GM23248 (cell line): ENCODE measurements around the gene LHFPL2. TPM values are rescaled to one million over a fixed set of nuclear protein-coding genes. Genes with fewer than 3 reads are reported as not detected.
"Not testable (repeated sequence)": the region's sequence is repeated elsewhere in the genome, so short reads cannot be mapped to it uniquely, and the experiment has no call there.

Source experiments
- DNase-seq: peaks from one replicate; pipeline ENCODE4 v3.0.0-alpha.2; 2015
- H2AFZ ChIP-seq: fragments of 200-600 bp; sonication (generic); 2 replicates; pipeline ENCODE4 v1.6.1; 2016; ENCODE audit warnings: antibody characterized with exemption
- H3F3A ChIP-seq: fragments of 200-600 bp; sonication (generic); 2 replicates; pipeline ENCODE4 v1.6.1; 2016; ENCODE audit warnings: mild to moderate bottlenecking, antibody characterized with exemption, mixed run types; ENCODE audit not compliant: insufficient read depth
- H3K27ac ChIP-seq: fragments of 200-600 bp; sonication (generic); 2 replicates; pipeline ENCODE4 v1.5.1; 2016; ENCODE audit warnings: mild to moderate bottlenecking
- H3K27me3 ChIP-seq: fragments of 200-600 bp; sonication (generic); replicated peaks from 2 replicates; pipeline ENCODE4 v1.6.1; 2016; ENCODE audit warnings: mild to moderate bottlenecking; ENCODE audit not compliant: insufficient read depth
- H3K36me3 ChIP-seq: fragments of 200-600 bp; sonication (generic); 2 replicates; pipeline ENCODE4 v1.6.1; 2016; ENCODE audit warnings: low read depth, mild to moderate bottlenecking
- H3K4me1 ChIP-seq: fragments of 200-600 bp; sonication (generic); 2 replicates; pipeline ENCODE4 v1.6.1; 2016; ENCODE audit warnings: mild to moderate bottlenecking; ENCODE audit not compliant: insufficient read depth
- H3K4me2 ChIP-seq: fragments of 200-600 bp; sonication (generic); one replicate; pipeline ENCODE4 v1.6.1; 2016; ENCODE audit warnings: mild to moderate bottlenecking; ENCODE audit not compliant: unreplicated experiment
- H3K4me3 ChIP-seq: fragments of 200-600 bp; sonication (generic); 2 replicates; pipeline ENCODE4 v1.5.1; 2016; ENCODE audit warnings: mild to moderate bottlenecking
- H3K79me2 ChIP-seq: fragments of 200-600 bp; sonication (generic); 2 replicates; pipeline ENCODE4 v1.6.1; 2016; ENCODE audit warnings: mild to moderate bottlenecking; ENCODE audit not compliant: insufficient read depth
- H3K9ac ChIP-seq: fragments of 200-600 bp; sonication (generic); 2 replicates; pipeline ENCODE4 v1.6.1; 2016; ENCODE audit warnings: mild to moderate bottlenecking
- H3K9me2 ChIP-seq: fragments of 200-600 bp; sonication (generic); 2 replicates; pipeline ENCODE4 v1.6.1; 2016; ENCODE audit warnings: mixed run types, mild to moderate bottlenecking, moderate library complexity; ENCODE audit not compliant: insufficient read depth
- H3K9me3 ChIP-seq: fragments of 200-600 bp; sonication (generic); one replicate; pipeline ENCODE4 v1.6.1; 2017; ENCODE audit warnings: low read depth
- H4K20me1 ChIP-seq: fragments of 200-600 bp; sonication (generic); 2 replicates; pipeline ENCODE4 v1.6.0; 2016; ENCODE audit not compliant: insufficient read depth
- EZH2 ChIP-seq: fragments of 200-600 bp; sonication (generic); IDR thresholded peaks from 2 replicates; pipeline ENCODE4 v1.6.1; 2018; ENCODE audit warnings: antibody characterized with exemption, mild to moderate bottlenecking; ENCODE audit not compliant: insufficient read depth, poor library complexity, severe bottlenecking
- EZH2phosphoT487 ChIP-seq: fragments of 200-600 bp; sonication (generic); IDR thresholded peaks from 2 replicates; pipeline ENCODE4 v1.6.1; 2018; ENCODE audit warnings: antibody characterized with exemption, moderate library complexity, mild to moderate bottlenecking, low read depth; ENCODE audit not compliant: insufficient read depth
- WGBS, 2 experiments: methylation state at CpG; one replicate each; pipeline ENCODE4 v1.1.6; 2015 to 2017; ENCODE audit warnings: low lambda C conversion rate in 2 of 2, low coverage in 1 of 2; ENCODE audit errors: missing lambda C conversion rate in 2 of 2; 5-methylcytosine and 5-hydroxymethylcytosine counted together
- in situ Hi-C: fragments of 300-500 bp; cut with MboI; formaldehyde crosslinking; loops from 2 replicates; pipeline ENCODE4 v1.15.0; 2020
- polyA plus RNA-seq: library from polyadenylated mRNA; unstranded; fragments of >200 nt; fragmentation: Nextera tagmentation; extraction: Ambion mirVana; gene quantifications from 2 replicates; pipeline ENCODE4 v1.2.1, GENCODE V29; 2016
- total RNA-seq: library from RNA; depleted of rRNA; stranded (reverse); fragments of >200 nt; shearing (Covaris generic); gene quantifications from 2 replicates; pipeline ENCODE4 v1.2.3, GENCODE V29; 2014; rRNA removed

The LHFPL2 gene
- total RNA-seq (13.7 and 14.4 TPM in 2 replicates), polyA plus RNA-seq (8.0 and 8.4 TPM in 2 replicates)

GRCh38 chr5:78648359-78649210 lies at the start of gene LHFPL2:
Gene LHFPL2 (minus strand): TSS chr5:78648772. CDS start chr5:78510213, 138,559 bp downstream.
- no peaks in the 10 kb centered on the region for H3K9me2 ChIP-seq
- no peaks in the 10 kb centered on the region for H3K36me3 ChIP-seq
- in situ Hi-C loops: no loop called here
- no peaks in the 10 kb centered on the region for H3K27me3 ChIP-seq
- H3K4me1 ChIP-seq: peaks cover 18% of the 10 kb centered on the region
- H3K79me2 ChIP-seq: peaks cover 33% of the 10 kb centered on the region
- TF ChIP-seq EZH2phosphoT487 (no peak), EZH2 (no peak)
- H3K4me2 ChIP-seq: peak within 1 kb of the TSS; percentile 94
- peaks cover 19% of the 10 kb centered on the region for H3F3A ChIP-seq
- WGBS, 2 experiments: 1 to 4% methylated on average over 26 to 77 of the region's 112 CpGs
- H3K4me3 ChIP-seq: peak within 1 kb of the TSS; percentile 80
- H3K9ac ChIP-seq: peak within 1 kb of the TSS; percentile 91
- peak within 1 kb of the TSS; percentile 75 for H2AFZ ChIP-seq
- H3K9me3 ChIP-seq: no peaks in the 10 kb centered on the region
- H4K20me1 ChIP-seq: no peaks in the 10 kb centered on the region
- peak within 1 kb of the TSS; percentile 68 for H3K27ac ChIP-seq
- peak; percentile 83 for DNase-seq

- TF ChIP-seq EZH2 (no peak), EZH2phosphoT487 (no peak)
- in situ Hi-C loops: no loop called here
- H3K4me2 ChIP-seq: no peak overlapping the region
Measured at GRCh38 chr5:78696637-78697036, 48.1 kb upstream of the LHFPL2 start.

DNA sequence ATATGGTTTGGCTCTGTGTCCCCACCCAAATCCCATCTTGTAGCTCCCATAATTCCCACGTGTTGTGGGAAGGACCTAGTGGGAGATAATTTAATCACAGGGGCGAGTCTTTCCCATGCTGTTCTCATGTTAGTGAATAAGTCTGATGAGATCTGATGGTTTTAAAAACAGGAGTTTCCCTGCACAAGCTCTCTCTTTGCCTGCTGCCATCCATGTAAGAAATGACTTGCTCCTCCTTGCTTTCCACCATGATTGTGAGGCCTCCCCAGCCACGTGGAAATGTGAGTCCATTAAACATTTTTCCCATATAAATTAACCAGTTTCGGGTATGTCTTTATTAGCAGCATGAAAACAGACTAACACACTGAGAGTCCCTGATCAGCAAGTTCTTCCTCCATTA lies 47.5 kb upstream of the LHFPL2 start:
- H3K36me3 ChIP-seq, H3K9ac ChIP-seq, in situ Hi-C loops, DNase-seq, H4K20me1 ChIP-seq, H3K4me2 ChIP-seq, H3K27ac ChIP-seq, H2AFZ ChIP-seq, H3K4me3 ChIP-seq, H3K9me2 ChIP-seq, H3K27me3 ChIP-seq, H3K79me2 ChIP-seq, H3K9me3 ChIP-seq: not testable (repeated sequence)
- Histone ChIP-seq H3K4me1 (peaks cover 19% of the 10 kb centered on the region), H3F3A (peaks cover 22% of the 10 kb centered on the region)
- 62 to 70% methylated on average over 4 of the region's 4 CpGs for WGBS, 2 experiments

More at GRCh38 chr5:78696637-78697036, 48.1 kb upstream of the LHFPL2 start:
- H3F3A ChIP-seq: peaks cover 22% of the 10 kb centered on the region
- H3K79me2 ChIP-seq: no peaks in the 10 kb centered on the region
- H3K27me3 ChIP-seq: no peaks in the 10 kb centered on the region
- no peak overlapping the region for H3K4me3 ChIP-seq
- H3K36me3 ChIP-seq: no peaks in the 10 kb centered on the region
- H4K20me1 ChIP-seq: no peaks in the 10 kb centered on the region
- no peak for DNase-seq
- H3K9me3 ChIP-seq: no peaks in the 10 kb centered on the region
- peaks cover 19% of the 10 kb centered on the region for H3K4me1 ChIP-seq
- H3K9ac ChIP-seq: no peak overlapping the region
- H2AFZ ChIP-seq: no peak overlapping the region
- H3K9me2 ChIP-seq: no peaks in the 10 kb centered on the region
- H3K27ac ChIP-seq: no peak overlapping the region

DNA sequence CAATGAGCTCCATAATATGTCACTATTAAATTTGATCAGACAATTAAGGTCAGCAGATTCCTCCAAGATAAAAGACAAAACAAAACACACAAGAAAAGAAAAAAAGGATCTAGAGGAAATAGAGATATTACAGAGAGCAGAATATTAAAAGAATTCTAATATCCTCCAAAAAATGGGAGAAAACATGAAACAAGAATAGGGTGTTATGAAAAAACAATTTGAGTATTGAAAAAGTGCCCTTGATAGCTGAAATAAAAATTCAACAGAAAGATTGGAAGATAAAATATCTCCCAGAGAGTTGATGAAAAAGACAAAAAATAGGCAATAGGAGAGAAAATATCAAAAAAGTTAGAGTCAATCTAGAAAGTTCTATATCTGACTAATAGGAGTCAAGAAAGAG lies 44.8 kb upstream of the LHFPL2 start:
- in situ Hi-C loops: no loop called here
- Histone ChIP-seq H2AFZ (no peak overlapping the region), H3F3A (peaks cover under 1% of the 10 kb centered on the region; the same call in 1 of the 2 replicates), H3K4me1 (peaks cover 2% of the 10 kb centered on the region), H3K36me3 (no peaks in the 10 kb centered on the region), H3K4me2 (no peak overlapping the region), H4K20me1 (no peaks in the 10 kb centered on the region), H3K79me2 (no peaks in the 10 kb centered on the region), H3K9me2 (no peaks in the 10 kb centered on the region), H3K9ac (no peak overlapping the region), H3K9me3 (no peaks in the 10 kb centered on the region), H3K27me3 (no peaks in the 10 kb centered on the region), H3K4me3 (no peak overlapping the region), H3K27ac (no peak overlapping the region)
- no peak for DNase-seq
- TF ChIP-seq EZH2phosphoT487: no peak
- TF ChIP-seq EZH2: no peak
